Transverse colon (tissue), 4 donors: ENCODE results near the gene UBE2G1. TPM values are rescaled to one million over a fixed set of nuclear protein-coding genes. Genes with fewer than 3 reads are reported as not detected.

Source experiments
- DNase-seq: peaks from one replicate; pipeline ENCODE4 v3.0.0-alpha.2; 2019
- H3K27ac ChIP-seq, 4 donors: fragments of 200-600 bp; sonication (generic); 2 replicates each; pipeline ENCODE4 v1.5.1; 2016 to 2018; ENCODE audit warnings: inconsistent platforms in 4 of 4
- H3K27me3 ChIP-seq: fragments of 200-600 bp; sonication (generic); 2 replicates; pipeline ENCODE4 v1.5.1; 2017; ENCODE audit warnings: inconsistent platforms
- H3K36me3 ChIP-seq, 4 donors: fragments of 200-600 bp; sonication (generic); 2 replicates each; pipeline ENCODE4 v1.5.1; 2017 to 2019; ENCODE audit warnings: inconsistent platforms in 4 of 4
- H3K4me1 ChIP-seq, 4 donors: fragments of 200-600 bp; sonication (generic); 2 replicates each; pipeline ENCODE4 v1.5.1; 2017 to 2020; ENCODE audit warnings: inconsistent platforms in 4 of 4
- H3K4me3 ChIP-seq, 4 donors: fragments of 200-600 bp; sonication (generic); 1 replicate in 1 of 4; 2 replicates in 3 of 4; pipeline versions ENCODE4 v1.5.1 to v1.6.1; 2017 to 2019; ENCODE audit warnings: inconsistent platforms in 4 of 4
- H3K9me3 ChIP-seq, 2 donors: fragments of 200-600 bp; sonication (generic); 2 replicates each; pipeline ENCODE4 v1.5.1; 2017 to 2019; ENCODE audit warnings: inconsistent platforms in 2 of 2
- EP300 ChIP-seq: sonication (generic); formaldehyde crosslinking; IDR thresholded peaks from one replicate; pipeline ENCODE4 v1.6.1; 2017; ENCODE audit warnings: antibody characterized with exemption, low read depth
- POLR2A ChIP-seq: fragments of 450-650 bp; IDR thresholded peaks from one replicate; pipeline ENCODE4 v1.6.1; 2016; ENCODE audit warnings: antibody characterized with exemption, mild to moderate bottlenecking, moderate library complexity
- POLR2AphosphoS5 ChIP-seq, 3 donors: sonication (generic); formaldehyde crosslinking; IDR thresholded peaks; one replicate each; pipeline ENCODE4 v1.6.1; 2016; ENCODE audit warnings: antibody characterized with exemption in 3 of 3
- WGBS, 2 donors: methylation state at CpG; one replicate each; pipeline ENCODE4 v1.1.5; 2018; ENCODE audit warnings: low coverage in 1 of 2; 5-methylcytosine and 5-hydroxymethylcytosine counted together
- in situ Hi-C, 4 donors: fragments of 200-750 bp; cut with MboI; loops; one replicate each; pipeline versions ENCODE4 v1.15.0 to v1.15.1; 2017; ENCODE audit warnings: low sequenced_read_pairs in 3 of 4, low pct_ligation_motif_present in 1 of 4, low pct_unique_long_range_greater_than_20kb in 1 of 4
- intact Hi-C: fragments of 100-400 bp; cut with DNase I; formaldehyde crosslinking; loops from one replicate; pipeline ENCODE4 v1.15.1; 2023; ENCODE audit warnings: low total_unique reads
- total RNA-seq, 4 donors: library from RNA; depleted of rRNA; stranded (reverse); fragments of >200 nt; gene quantifications; one replicate each; pipeline ENCODE4 v1.1.0, GENCODE V29; 2016
- TF ChIP-seq, protein P1 (sequence below), 5 experiments: fragments of 200-600 bp in 3 of 5; fragments of 450-650 bp in 2 of 5; sonication (generic) in 3 of 5; IDR thresholded peaks; 1 replicate in 2 of 5; 2 replicates in 3 of 5; pipeline ENCODE4 v1.5.1; 2016 to 2017; ENCODE audit warnings: antibody characterized with exemption in 5 of 5, inconsistent platforms in 3 of 5, mild to moderate bottlenecking in 2 of 5, moderate library complexity in 1 of 5

The UBE2G1 gene
- total RNA-seq, 4 donors from 2014 or later, result 41.6 to 104 (median 53.0) TPM

DNA sequence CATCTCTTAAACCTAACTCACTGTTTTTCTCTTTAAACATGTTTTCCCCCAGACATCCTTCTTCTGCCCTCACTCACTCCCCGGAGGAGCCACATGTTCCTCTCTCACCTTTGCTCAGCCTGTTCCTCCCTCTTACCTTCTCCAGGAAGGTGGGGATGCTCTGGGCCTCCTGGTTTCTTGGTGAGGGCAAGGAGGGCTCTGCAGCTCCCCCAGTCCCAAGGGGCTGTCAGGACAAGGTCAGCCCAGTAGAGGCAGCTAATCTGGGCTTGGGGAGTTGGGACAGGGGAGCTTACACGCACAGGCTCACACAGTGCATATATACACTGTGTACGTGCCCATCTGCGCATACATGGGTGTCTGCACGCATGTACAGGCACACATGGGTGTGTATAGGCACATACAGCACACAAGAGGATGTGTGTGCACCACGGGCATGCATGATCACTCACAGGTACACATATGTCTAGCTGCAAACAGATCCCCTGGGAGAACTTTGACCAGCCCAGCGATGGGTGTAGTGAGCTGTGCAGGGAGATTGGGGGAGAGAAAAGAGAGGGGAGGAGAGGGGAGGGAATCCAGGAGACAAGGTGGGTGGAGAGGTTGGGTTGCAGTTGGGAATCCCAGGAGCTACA lies 38.7 kb upstream of the UBE2G1 start:
- H3K27ac ChIP-seq, result no peak overlapping the region
- no peak overlapping the region for H3K4me3 ChIP-seq
- 58 to 65% methylated on average over 1 to 6 of the region's 7 CpGs for WGBS, 2 donors
- DNase-seq, result no peak
- H3K9me3 ChIP-seq, result no peaks in the 10 kb centered on the region
- TF ChIP-seq EP300, result no peak
- TF ChIP-seq POLR2A, result no peak
- TF ChIP-seq, protein P1, sequence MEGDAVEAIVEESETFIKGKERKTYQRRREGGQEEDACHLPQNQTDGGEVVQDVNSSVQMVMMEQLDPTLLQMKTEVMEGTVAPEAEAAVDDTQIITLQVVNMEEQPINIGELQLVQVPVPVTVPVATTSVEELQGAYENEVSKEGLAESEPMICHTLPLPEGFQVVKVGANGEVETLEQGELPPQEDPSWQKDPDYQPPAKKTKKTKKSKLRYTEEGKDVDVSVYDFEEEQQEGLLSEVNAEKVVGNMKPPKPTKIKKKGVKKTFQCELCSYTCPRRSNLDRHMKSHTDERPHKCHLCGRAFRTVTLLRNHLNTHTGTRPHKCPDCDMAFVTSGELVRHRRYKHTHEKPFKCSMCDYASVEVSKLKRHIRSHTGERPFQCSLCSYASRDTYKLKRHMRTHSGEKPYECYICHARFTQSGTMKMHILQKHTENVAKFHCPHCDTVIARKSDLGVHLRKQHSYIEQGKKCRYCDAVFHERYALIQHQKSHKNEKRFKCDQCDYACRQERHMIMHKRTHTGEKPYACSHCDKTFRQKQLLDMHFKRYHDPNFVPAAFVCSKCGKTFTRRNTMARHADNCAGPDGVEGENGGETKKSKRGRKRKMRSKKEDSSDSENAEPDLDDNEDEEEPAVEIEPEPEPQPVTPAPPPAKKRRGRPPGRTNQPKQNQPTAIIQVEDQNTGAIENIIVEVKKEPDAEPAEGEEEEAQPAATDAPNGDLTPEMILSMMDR (IDR thresholded peaks at IDR 0.05), result no peak
- TF ChIP-seq POLR2AphosphoS5 (IDR thresholded peaks at IDR 0.05), result no peak
- in situ Hi-C loops (no loop called here), intact Hi-C loops (no loop called here)
- no peaks in the 10 kb centered on the region for H3K4me1 ChIP-seq
- no peaks in the 10 kb centered on the region for H3K27me3 ChIP-seq
- H3K36me3 ChIP-seq, result no peaks in the 10 kb centered on the region

GRCh38 chr17:4397840-4398239 lies 31.4 kb upstream of the UBE2G1 start:
- no peak for TF ChIP-seq EP300
- TF ChIP-seq POLR2A, result no peak
- no peak for TF ChIP-seq POLR2AphosphoS5 (IDR thresholded peaks at IDR 0.05)
- TF ChIP-seq, protein P1 (IDR thresholded peaks at IDR 0.05), result no peak
- WGBS, 2 donors, result 77 to 100% methylated on average over 2 to 6 of the region's 6 CpGs
- Histone ChIP-seq H3K27me3 (no peaks in the 10 kb centered on the region), H3K4me3 (no peak overlapping the region), H3K27ac (no peak overlapping the region), H3K4me1 (peaks cover 0 to 8% (median 6%) of the 10 kb centered on the region in 4 donors), H3K36me3 (no peaks in the 10 kb centered on the region), H3K9me3 (no peaks in the 10 kb centered on the region)
- intact Hi-C loops, result no loop called here
- in situ Hi-C loops, result no loop called here
- DNase-seq, result no peak

DNA sequence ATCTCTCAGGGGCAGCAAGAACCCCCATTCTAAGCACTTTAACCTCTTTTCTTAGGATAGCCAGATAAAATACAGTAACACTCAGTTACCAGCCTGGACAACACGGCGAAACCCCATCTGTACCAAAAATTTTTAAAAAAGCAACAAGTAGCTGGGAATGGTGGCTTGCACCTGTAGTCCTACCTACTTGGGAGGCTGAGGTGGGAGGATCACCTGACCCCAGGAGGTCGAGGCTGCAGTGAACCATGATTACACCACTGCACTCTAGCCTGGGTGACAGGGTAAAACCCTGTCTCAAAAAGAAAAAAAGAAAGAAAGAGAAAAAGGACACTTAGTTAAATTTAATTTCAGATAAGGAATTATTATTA lies 28.6 kb upstream of the UBE2G1 start:
- in situ Hi-C loops, result no loop called here
- H3K36me3 ChIP-seq, result no peaks in the 10 kb centered on the region
- no peaks in the 10 kb centered on the region for H3K27me3 ChIP-seq
- no peak overlapping the region for H3K4me3 ChIP-seq
- DNase-seq, result no peak
- intact Hi-C loops, result no loop called here
- WGBS, 2 donors, result 40 to 82% methylated on average over 1 to 3 of the region's 3 CpGs
- TF ChIP-seq EP300 (no peak), POLR2A (no peak), POLR2AphosphoS5 (IDR thresholded peaks at IDR 0.05) (no peak)
- TF ChIP-seq, protein P1 (IDR thresholded peaks at IDR 0.05), result no peak
- no peak overlapping the region for H3K27ac ChIP-seq
- H3K4me1 ChIP-seq, result peaks cover 0 to 8% (median 6%) of the 10 kb centered on the region in 4 donors
- H3K9me3 ChIP-seq, result no peaks in the 10 kb centered on the region

- H3K27me3 ChIP-seq, result no peaks in the 10 kb centered on the region
- H3K4me3 ChIP-seq, result no peak overlapping the region
- no peaks in the 10 kb centered on the region for H3K9me3 ChIP-seq
- no peaks in the 10 kb centered on the region for H3K36me3 ChIP-seq
- peaks cover 0 to 8% (median 6%) of the 10 kb centered on the region in 4 donors for H3K4me1 ChIP-seq
- no peak for DNase-seq
- intact Hi-C loops, result no loop called here
- 92 to 100% methylated on average over 2 to 5 of the region's 5 CpGs for WGBS, 2 donors
- TF ChIP-seq, protein P1 (IDR thresholded peaks at IDR 0.05), result no peak
- TF ChIP-seq POLR2A, result no peak
- TF ChIP-seq POLR2AphosphoS5 (IDR thresholded peaks at IDR 0.05), result no peak
- no peak for TF ChIP-seq EP300
- peak overlapping the region in 1 of 4 donors; percentile 13 for H3K27ac ChIP-seq
- in situ Hi-C loops, result no loop called here
Observed at GRCh38 chr17:4394208-4395110, 28.0 kb upstream of the UBE2G1 start.
